Stimulated activated CD4-positive, alpha-beta T cell treated with anti-CD3 and anti-CD28 coated beads, Interleukin-15, amount 100 ng/mL, for 1 hour (primary cell): ENCODE measurements around the gene OR4C6.

Experiments used
- DNase-seq, 2 donors: peaks; one replicate each; pipeline ENCODE4 v3.0.0-alpha.2; 2020; ENCODE audit warnings: low read depth in 1 of 2, low spot score in 1 of 2

The OR4C6 gene

GRCh38 chr11:55661901-55662300, at the start of gene OR4C6:
OR4C6 (plus strand) TSS chr11:55662201; CDS start chr11:55665167, 2,966 bp downstream.
- DNase-seq: no peak

DNA sequence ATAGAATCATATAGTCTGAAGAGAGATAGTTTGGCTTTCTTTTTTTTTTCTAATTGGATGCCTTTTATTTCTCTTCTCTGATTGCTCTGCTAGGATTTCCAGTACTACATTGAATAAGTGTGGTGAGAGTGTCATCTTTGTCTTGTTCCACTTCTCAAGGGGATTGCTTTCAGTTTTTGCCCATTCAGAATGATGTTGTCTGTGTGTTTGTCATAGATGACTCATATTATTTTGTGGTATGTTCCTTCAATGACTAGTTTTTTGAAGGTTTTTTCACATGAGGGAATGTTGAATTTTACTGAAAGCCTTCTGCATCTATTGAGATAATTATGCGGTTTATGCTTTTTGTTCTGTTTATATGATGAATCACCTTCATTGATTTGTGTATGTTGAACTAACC, 37.5 kb upstream of the OR4C6 start:
- DNase-seq: no peak

DNA sequence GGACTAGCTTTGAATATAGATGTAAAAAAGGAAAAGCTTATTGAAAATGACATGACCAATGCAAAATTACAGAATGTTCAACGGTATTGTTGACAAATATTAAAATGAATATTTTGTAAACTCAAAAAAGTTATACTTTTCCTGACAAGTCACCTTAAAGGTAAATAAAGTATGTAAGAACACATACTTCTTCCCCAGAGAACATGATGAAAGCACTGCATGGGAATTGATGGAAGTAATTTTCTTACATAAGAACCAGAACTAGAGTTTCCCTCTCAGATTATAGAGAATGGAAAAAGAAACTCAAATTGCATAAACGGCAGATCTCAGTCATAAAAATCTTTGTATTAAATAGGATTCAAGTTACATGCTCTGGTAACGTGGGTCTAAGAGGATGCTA, 27.2 kb upstream of the OR4C6 start, which contains the start of gene OR4P4:
OR4P4 (plus strand) TSS at position 301 of the 400 bp plus-strand sequence.
- no peak for DNase-seq

GRCh38 chr11:55648027-55648426, 14.0 kb upstream of the OR4C6 start, which contains the start of gene OR4S2:
OR4S2 (plus strand) TSS chr11:55648327; CDS start chr11:55650904, 2,577 bp downstream.
- DNase-seq: no peak

DNA sequence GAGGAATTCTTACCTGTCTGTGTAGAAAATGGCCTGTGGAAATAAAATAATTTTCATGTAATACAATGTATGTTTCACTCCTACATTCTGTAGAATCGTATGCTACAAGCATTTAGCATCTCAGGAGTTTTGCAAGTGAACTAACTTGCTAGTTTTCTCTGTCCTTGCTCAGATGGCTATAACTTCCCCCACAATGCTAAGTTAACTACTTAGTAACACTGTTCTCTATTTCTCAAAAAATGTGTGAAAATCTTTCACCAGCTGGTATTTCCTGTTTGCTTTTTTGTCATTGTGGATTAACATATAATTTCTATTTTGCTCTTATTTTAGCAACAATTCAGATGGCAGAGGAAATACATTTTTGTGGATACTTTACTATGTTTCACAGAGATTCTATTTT, 9.4 kb upstream of the OR4C6 start:
- DNase-seq: no peak

DNA sequence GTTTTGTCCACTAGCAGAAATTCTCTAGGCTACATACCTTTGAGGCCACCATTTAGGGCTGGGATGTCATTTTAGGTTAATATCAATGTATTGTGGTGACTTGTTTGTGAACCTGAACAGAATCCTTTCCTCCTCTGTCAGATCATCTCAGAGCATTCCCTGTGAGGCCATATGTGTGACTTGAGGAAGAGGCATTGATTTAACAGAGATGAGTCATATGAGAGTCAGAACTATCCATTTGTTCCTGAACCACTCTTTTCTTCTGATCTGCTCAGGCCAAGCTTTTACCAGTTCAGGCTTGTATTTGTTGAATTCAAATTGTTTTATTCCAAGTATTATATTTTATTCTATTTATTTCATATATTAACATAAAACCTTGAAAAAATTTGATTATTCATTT, 6.9 kb upstream of the OR4C6 start:
- DNase-seq: no peak

DNA sequence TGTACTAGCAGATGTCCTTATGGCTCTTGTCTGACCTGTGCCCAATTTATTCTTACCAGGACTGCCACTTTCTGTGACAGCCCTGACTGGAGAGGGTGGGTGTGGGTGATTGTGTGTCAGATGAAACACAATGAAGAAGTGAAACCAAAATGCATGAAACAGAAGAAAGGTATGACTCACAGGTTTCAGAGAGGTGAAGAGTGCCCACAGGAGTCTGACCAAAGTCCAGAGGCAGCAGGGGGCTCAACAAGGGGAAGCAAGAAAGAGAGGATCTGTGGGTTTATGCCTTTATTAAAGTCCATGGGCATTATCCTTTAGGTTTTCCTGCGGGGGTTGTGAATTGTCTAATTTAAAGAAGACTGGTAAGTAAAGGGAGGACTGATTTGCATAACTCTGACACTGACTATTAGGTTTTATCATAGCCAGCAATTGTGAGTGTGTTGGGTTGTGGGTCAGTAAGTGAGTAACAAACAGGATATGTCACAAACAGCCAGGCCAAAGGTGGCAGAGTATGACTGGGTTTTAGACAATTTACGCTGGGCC, 3.9 kb upstream of the OR4C6 start:
- no peak for DNase-seq

DNA sequence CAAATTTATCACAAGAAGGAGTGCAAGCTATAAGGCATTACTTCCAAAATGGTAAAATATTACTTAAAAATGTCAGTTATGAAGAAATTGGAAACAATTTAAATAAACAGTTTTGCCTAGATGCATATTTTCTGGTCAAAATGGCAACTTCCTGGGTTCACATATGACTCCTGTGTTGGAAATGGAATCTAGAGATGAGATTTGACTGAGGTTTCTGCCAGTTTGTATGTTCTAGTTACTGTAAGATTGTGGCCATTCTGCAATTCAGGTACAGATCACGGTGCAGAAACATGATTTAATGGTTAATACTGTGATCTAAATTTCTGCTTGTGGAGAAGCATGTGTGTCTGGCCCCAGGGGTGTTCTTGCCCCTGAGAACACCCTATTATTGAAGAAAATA, 3.4 kb upstream of the OR4C6 start:
- DNase-seq: no peak

DNA sequence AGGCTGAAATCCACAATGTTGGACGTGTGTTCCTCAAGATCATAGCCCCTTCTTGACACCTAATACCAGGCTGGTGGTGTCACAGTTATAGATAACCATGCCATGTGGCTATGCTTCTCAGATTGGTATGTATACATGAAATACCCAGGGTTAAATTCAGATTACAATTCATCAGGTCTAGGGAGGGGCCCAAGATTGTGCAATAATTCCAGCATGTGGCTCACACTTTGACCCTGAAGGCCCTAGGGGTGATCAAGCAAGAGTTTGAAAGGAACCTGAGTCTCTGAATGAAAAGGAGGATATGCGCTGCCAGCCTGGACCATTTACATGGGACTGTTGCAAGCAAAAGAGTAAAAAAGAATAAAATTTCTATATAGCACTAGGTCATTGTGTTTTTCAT, 7.4 kb downstream of the OR4C6 start:
- no peak for DNase-seq

DNA sequence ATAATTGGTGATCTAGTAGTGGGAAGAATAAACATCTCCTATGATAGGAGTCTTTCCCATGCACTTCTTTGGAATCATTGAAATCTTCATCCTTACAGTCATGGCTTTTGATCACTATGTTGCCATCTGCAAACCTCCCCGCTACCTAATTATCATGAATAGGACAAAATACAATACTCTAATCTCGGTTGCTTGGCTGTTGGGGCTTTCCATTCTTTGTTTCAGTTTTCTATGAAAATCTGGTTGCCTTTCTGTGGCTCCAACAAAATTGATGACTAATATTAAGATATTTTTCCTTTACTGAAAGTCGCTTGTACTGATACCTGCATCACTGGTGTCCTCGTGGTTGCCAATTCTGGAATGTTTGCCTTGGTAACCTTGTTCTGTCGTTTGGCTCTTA, 11.9 kb downstream of the OR4C6 start:
- no peak for DNase-seq

- DNase-seq: no peak
Measured at GRCh38 chr11:55697817-55698216, 35.8 kb downstream of the OR4C6 start.

DNA sequence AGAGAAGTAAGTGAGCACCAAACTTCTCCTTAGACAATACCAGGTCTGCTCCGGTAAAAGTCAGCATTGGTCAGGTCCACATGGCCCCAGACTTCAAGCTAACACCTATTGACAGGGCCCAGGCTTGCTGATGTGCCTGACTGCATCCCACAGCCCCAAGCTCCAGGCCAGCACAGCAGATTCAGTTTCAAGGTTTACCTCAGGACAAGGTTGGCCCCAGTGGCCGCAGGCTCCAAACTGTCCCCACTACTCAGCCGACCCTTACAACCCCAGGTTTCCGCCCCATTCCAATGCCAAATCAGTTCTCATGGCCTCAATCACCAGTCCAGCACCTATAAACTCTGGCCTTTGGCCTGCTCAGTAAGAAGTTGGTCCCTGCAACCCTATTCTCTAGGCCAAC, 39.4 kb downstream of the OR4C6 start:
- DNase-seq: no peak

- no peak for DNase-seq
Measured at GRCh38 chr11:55707029-55707428, 45.0 kb downstream of the OR4C6 start.

DNA sequence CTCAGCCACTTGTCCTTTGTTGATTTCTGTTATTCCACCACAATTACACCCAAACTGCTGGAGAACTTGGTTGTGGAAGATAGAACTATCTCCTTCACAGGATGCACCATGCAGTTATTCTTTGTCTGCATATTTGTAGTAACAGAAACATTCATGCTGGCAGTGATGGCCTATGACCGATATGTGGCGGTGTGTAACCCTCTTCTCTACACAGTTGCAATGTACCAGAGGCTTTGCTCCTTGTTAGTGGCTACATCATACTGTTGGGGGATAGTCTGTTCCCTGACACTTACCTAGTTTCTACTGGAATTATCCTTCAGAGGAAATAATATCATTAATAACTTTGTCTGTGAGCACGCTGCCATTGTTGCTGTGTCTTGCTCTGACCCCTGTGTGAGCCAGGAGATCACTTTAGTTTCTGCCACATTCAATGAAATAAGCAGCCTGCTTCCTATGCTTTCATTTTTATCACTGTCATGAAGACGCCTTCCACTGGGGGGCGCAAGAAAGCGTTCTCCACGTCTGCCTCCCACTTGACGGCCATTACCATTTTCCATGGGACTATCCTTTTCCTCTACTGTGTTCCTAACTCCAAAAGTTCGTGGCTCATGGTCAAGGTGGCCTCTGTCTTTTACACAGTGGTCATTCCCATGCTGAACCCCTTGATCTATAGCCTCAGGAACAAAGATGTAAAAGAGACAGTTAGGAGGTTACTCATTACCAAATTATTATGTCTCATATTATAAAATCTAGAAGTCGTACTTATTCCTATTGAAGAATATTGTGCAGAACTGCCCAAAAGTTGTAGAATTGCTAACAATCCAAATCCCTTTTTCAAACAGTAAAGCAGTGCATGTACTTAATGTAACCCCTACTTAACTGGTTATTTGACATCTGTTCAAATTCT, 53.2 kb downstream of the OR4C6 start:
- DNase-seq: no peak
